Immature natural killer cell (primary cell): ENCODE data around the gene HOXD11. TPM values are rescaled to one million over a fixed set of nuclear protein-coding genes. Genes with fewer than 3 reads are reported as not detected.
A peak's percentile ranks its signal among the peaks of the same experiment; 100 is the strongest.

ENCODE experiments used
- DNase-seq, 3 donors: peaks; one replicate each; pipeline ENCODE4 v3.0.0; 2022; ENCODE audit warnings: mixed read lengths in 1 of 3
- H3K27ac Mint-ChIP-seq, 6 donors: one replicate each; pipeline ENCODE4 v1.8.0; 2020; ENCODE audit warnings: mixed read lengths in 6 of 6, mild to moderate bottlenecking in 5 of 6, inconsistent platforms in 4 of 6, moderate library complexity in 3 of 6
- H3K27me3 Mint-ChIP-seq, 3 donors: one replicate each; pipeline ENCODE4 v1.8.0; 2020 to 2021; ENCODE audit warnings: low read depth in 3 of 3, mild to moderate bottlenecking in 3 of 3, mixed read lengths in 3 of 3, moderate library complexity in 3 of 3, inconsistent platforms in 1 of 3
- H3K36me3 Mint-ChIP-seq, 3 donors: one replicate each; pipeline ENCODE4 v1.8.0; 2020; ENCODE audit warnings: mixed read lengths in 3 of 3, inconsistent platforms in 2 of 3, mild to moderate bottlenecking in 2 of 3
- H3K4me1 Mint-ChIP-seq, 2 donors: one replicate each; pipeline ENCODE4 v1.8.0; 2020; ENCODE audit warnings: inconsistent platforms in 2 of 2, mild to moderate bottlenecking in 2 of 2, mixed read lengths in 2 of 2, moderate library complexity in 1 of 2
- H3K4me3 Mint-ChIP-seq, 5 donors: one replicate each; pipeline ENCODE4 v1.8.0; 2020; ENCODE audit warnings: mild to moderate bottlenecking in 5 of 5, mixed read lengths in 5 of 5, inconsistent platforms in 3 of 5, moderate library complexity in 3 of 5
- H3K9me3 Mint-ChIP-seq, 6 donors: one replicate each; pipeline ENCODE4 v1.8.0; 2020; ENCODE audit warnings: mild to moderate bottlenecking in 6 of 6, mixed read lengths in 6 of 6, inconsistent platforms in 4 of 6, moderate library complexity in 3 of 6
- polyA plus RNA-seq, 3 donors: library from polyadenylated mRNA; unstranded; fragments of 300-500 nt; fragmentation: Illumina TruSeq; gene quantifications; one replicate each; pipeline ENCODE4 v1.2.3, GENCODE V29; 2021

Gene HOXD11
- polyA plus RNA-seq, 3 donors from 2014 or later: not detected

- Mint-ChIP-seq H3K4me1 (peaks cover 35 to 36% of the 10 kb centered on the region in 2 donors), H3K9me3 (peaks cover 0 to 23% (median 4%) of the 10 kb centered on the region in 6 donors)
Measured at GRCh38 chr2:176093145-176093897, 13.8 kb upstream of the HOXD11 start.

GRCh38 chr2:176093898-176094249 lies 13.2 kb upstream of the HOXD11 start:
- Mint-ChIP-seq H3K4me3 (peak overlapping the region in 4 of 5 donors; percentile 1 to 57 (median 6)), H3K27ac (no peak overlapping the region), H3K9me3 (peaks cover 0 to 23% (median 4%) of the 10 kb centered on the region in 6 donors), H3K36me3 (peaks cover 0 to 9% (median 0%) of the 10 kb centered on the region in 3 donors), H3K27me3 (peaks cover 61 to 80% (median 80%) of the 10 kb centered on the region in 3 donors), H3K4me1 (peaks cover 32 to 34% of the 10 kb centered on the region in 2 donors)
- DNase-seq: no peak

More at GRCh38 chr2:176093145-176093897, 13.8 kb upstream of the HOXD11 start:
- peaks cover 60 to 81% (median 81%) of the 10 kb centered on the region in 3 donors for H3K27me3 Mint-ChIP-seq
- no peak for DNase-seq
- peaks cover 0 to 9% (median 0%) of the 10 kb centered on the region in 3 donors for H3K36me3 Mint-ChIP-seq
- H3K27ac Mint-ChIP-seq: no peak overlapping the region
- peak overlapping the region in 4 of 5 donors; percentile 1 to 57 (median 26) for H3K4me3 Mint-ChIP-seq

GRCh38 chr2:176094349-176094748 lies 12.7 kb upstream of the HOXD11 start:
- no peak overlapping the region for H3K4me3 Mint-ChIP-seq
- no peak for DNase-seq
- peaks cover 32 to 34% of the 10 kb centered on the region in 2 donors for H3K4me1 Mint-ChIP-seq
- peaks cover 65 to 81% (median 80%) of the 10 kb centered on the region in 3 donors for H3K27me3 Mint-ChIP-seq
- peaks cover 0 to 23% (median 4%) of the 10 kb centered on the region in 6 donors for H3K9me3 Mint-ChIP-seq
- H3K36me3 Mint-ChIP-seq: peaks cover 0 to 9% (median 0%) of the 10 kb centered on the region in 3 donors
- H3K27ac Mint-ChIP-seq: no peak overlapping the region

DNA sequence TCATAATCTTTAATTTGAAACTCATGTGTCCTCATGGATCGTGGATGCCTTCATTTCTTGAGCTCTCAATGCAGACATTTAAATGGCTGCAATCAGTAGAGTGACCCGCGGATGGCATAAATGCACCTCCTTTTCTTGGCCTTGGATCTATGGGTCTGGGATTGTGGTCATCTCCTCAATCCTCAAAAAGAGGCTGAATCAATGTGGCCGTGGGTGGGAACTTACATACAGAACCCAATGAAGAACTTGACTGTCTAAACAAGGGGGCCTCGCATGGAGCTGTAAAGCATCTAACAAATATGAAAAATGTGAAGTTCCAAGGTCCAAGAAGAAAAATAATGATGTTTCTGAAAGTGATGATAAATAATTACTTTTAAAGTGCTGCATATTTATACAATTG lies 11.7 kb upstream of the HOXD11 start:
- Mint-ChIP-seq H3K4me1 (peaks cover 32 to 34% of the 10 kb centered on the region in 2 donors), H3K36me3 (peaks cover 0 to 9% (median 0%) of the 10 kb centered on the region in 3 donors), H3K27ac (no peak overlapping the region), H3K27me3 (peaks cover 68 to 77% (median 74%) of the 10 kb centered on the region in 3 donors), H3K4me3 (peak overlapping the region in 2 of 5 donors; percentile 14 to 25), H3K9me3 (peaks cover 0 to 23% (median 4%) of the 10 kb centered on the region in 6 donors)
- no peak for DNase-seq

- Mint-ChIP-seq H3K27ac (no peak overlapping the region), H3K36me3 (peaks cover 0 to 9% (median 0%) of the 10 kb centered on the region in 3 donors), H3K4me1 (peaks cover 32 to 34% of the 10 kb centered on the region in 2 donors), H3K4me3 (peak overlapping the region; percentile 78 to 91 (median 84)), H3K27me3 (peaks cover 71 to 78% (median 73%) of the 10 kb centered on the region in 3 donors), H3K9me3 (peaks cover 0 to 23% (median 4%) of the 10 kb centered on the region in 6 donors)
- DNase-seq: no peak
Measured at GRCh38 chr2:176096243-176096985, 10.7 kb upstream of the HOXD11 start.

DNA sequence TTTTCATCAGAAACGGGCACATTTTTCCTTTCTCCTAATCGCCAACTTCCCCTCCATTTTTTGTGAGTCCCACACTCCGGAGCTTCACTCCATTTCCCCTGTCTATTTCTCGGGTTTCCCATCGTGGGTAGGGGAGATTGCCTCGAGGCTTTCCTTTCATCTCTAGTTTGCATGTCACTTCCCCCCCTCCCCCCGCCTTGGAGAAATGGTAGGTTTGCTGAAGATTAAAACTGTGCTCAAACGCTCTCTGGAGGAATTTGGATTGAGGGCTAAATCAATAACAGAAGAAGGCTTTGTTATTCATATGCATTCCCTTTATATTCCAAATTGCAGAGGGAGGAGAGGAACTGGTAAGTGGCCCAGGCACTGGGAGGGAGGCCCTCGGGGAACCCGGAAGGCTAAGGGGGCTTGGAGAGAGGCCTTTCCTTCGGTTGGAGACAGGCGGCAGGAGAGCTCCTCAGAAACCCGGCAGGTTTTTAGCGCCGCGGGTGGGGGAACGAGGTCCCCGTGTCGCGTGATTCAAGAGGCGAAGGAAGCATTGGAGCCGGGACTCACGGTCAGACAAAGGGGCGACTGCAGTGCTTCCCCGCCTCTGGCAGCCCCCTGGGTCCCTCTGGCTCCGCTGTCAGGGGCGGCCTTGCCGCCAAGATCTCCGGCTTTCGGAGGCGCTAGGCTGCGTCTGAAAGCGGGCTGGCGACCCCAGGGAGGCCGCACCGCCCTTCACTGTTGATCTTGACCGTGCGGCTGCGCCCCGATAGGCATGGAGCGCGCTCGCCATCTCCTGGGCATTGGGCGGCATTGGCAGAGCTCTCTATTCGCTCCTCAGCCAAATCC lies 9.9 kb upstream of the HOXD11 start:
- peaks cover 27 to 32% of the 10 kb centered on the region in 2 donors for H3K4me1 Mint-ChIP-seq
- H3K36me3 Mint-ChIP-seq: peaks cover 0 to 9% (median 0%) of the 10 kb centered on the region in 3 donors
- H3K4me3 Mint-ChIP-seq: peak overlapping the region; percentile 78 to 91 (median 84)
- DNase-seq: peak; percentile 51 to 60 (median 54)
- H3K27ac Mint-ChIP-seq: no peak overlapping the region
- H3K27me3 Mint-ChIP-seq: peaks cover 65 to 77% (median 68%) of the 10 kb centered on the region in 3 donors
- H3K9me3 Mint-ChIP-seq: peaks cover 0 to 23% (median 4%) of the 10 kb centered on the region in 6 donors

DNA sequence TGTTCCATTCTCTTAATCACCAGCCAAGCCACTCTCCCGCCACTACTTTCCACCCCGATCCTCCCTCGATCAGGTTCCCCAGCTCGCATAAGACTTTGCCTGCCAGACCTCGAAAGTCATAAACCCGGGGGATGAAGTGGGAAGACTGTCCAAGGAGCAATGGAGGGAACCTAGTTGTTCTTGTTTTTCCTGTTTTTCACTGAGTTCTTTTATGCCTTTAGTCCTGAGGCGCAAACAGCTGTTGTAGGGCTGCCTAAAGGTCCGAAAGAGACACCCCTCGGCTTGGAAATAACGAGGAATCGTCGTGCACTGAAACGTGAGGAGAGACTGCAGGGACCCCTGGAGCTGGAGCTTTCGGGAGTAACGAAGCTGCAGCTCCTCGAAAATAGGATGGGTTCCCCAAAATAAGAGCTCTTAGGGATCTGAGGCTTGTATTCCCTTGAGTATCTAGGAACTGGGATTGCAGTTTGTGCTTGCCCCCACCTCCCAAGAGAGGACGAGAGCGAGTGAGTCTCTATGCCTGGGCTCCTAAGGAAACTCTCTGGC lies 9.2 kb upstream of the HOXD11 start:
- Mint-ChIP-seq H3K4me1 (peaks cover 27 to 32% of the 10 kb centered on the region in 2 donors), H3K4me3 (peak overlapping the region; percentile 78 to 91 (median 84)), H3K9me3 (peaks cover 0 to 23% (median 4%) of the 10 kb centered on the region in 6 donors), H3K27ac (no peak overlapping the region), H3K27me3 (peaks cover 65 to 83% (median 74%) of the 10 kb centered on the region in 3 donors), H3K36me3 (peaks cover 0 to 9% (median 0%) of the 10 kb centered on the region in 3 donors)
- no peak for DNase-seq

DNA sequence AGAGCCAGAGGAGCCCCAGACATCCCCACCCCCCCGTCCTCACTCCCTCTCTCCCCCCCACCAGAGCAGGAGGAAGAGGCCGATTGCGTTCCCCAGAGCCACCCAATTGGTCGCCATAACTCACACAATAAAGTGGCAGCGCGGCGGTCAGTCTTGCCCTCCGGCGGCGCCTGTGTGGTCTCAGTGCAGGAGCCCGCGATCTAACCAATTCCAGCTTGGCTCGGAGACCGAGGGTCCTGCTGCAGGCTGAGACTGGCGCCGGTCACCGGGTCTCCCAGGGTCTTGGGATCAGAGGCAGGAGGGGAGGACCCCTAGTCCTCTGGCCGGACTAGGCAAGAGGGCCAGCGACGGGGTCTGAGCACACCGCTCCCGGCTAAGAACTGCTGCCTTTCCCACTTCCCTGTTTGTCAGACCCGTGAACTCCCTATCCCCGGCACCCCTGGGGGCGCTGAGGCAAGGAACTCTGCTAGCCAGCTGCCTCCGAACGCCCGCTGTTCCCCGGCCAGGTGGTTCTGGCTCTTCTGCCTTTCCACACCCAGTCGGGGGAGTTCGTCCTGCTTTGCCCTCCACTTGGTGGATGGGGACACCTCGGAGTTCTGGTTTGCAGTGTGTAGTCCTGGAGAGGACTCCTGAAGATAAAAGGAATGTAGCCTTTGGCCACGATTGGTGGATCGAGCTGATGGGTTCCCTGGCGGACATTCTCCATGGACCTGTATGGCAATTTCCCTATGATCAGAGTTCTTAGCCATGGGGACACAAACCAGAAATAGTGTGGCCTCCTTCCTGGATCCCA lies 8.5 kb upstream of the HOXD11 start:
- Mint-ChIP-seq H3K4me1 (peaks cover 24 to 31% of the 10 kb centered on the region in 2 donors), H3K27ac (no peak overlapping the region), H3K36me3 (peaks cover 0 to 9% (median 0%) of the 10 kb centered on the region in 3 donors), H3K9me3 (peaks cover 0 to 20% (median 4%) of the 10 kb centered on the region in 6 donors), H3K27me3 (peaks cover 68 to 86% (median 75%) of the 10 kb centered on the region in 3 donors), H3K4me3 (no peak overlapping the region)
- no peak for DNase-seq

DNA sequence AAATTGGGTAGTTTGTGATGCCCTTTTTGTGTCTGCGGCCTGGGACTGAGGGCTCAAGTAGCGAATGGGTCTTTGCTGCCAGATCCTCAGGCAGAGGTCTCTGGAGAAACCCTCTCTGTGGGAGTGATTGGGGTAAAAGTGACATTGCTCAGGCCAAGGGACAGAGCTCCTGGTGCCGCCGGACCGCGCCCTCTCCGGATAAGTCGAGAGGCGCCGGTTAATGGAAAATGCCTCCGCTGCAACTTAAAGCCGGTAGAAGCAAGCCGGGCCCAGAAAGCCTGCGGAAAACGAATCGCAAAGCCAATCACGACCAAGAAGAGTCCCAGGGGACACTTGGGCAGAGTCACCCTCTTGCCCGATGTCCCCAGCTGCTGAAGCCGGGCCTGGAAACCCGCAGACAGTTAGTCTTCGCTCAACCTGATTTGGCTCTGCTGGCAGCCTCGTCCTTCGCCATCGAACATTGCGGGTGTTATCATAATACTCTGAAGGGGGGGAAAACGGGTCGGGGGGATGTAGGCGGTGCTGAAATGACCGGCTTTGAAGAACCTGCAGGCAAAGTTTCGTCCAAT lies 7.8 kb upstream of the HOXD11 start:
- H3K4me1 Mint-ChIP-seq: peaks cover 20 to 24% of the 10 kb centered on the region in 2 donors
- peaks cover 66 to 79% (median 71%) of the 10 kb centered on the region in 3 donors for H3K27me3 Mint-ChIP-seq
- peaks cover 0 to 9% (median 0%) of the 10 kb centered on the region in 3 donors for H3K36me3 Mint-ChIP-seq
- no peak for DNase-seq
- H3K27ac Mint-ChIP-seq: no peak overlapping the region
- peaks cover 0 to 14% (median 4%) of the 10 kb centered on the region in 6 donors for H3K9me3 Mint-ChIP-seq
- H3K4me3 Mint-ChIP-seq: no peak overlapping the region

DNA sequence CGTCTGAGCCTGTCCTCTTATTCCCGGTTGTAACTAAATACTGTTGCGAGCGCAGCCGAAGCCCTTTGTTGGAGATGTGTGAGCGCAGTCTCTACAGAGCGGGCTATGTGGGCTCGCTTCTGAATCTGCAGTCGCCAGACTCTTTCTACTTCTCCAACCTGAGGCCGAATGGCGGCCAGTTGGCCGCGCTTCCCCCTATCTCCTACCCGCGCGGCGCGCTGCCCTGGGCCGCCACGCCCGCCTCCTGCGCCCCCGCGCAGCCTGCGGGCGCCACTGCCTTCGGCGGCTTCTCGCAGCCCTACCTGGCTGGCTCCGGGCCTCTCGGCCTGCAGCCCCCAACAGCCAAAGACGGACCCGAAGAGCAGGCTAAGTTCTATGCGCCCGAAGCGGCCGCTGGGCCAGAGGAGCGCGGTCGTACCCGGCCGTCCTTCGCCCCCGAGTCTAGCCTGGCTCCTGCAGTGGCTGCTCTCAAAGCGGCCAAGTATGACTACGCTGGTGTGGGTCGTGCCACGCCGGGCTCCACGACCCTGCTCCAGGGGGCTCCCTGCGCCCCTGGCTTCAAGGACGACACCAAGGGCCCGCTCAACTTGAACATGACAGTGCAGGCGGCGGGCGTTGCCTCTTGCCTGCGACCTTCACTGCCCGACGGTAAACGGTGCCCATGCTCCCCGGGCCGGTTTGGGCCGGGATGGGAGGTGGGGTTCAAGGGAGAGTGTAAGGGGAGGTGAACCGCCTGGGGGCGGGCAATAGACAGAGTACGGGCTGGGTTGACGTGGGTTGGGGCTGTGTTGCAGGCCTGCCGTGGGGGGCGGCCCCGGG lies 7.1 kb upstream of the HOXD11 start, which contains the start of gene HOXD12:
TSS of gene HOXD12 (plus strand) at position 68 of the 819 bp plus-strand sequence. CDS start at position 75, 7 bp downstream.
- Mint-ChIP-seq H3K4me1 (peaks cover 20 to 22% of the 10 kb centered on the region in 2 donors), H3K9me3 (peaks cover 0 to 10% (median 3%) of the 10 kb centered on the region in 6 donors), H3K27ac (no peak within 1 kb of the TSS), H3K4me3 (no peak within 1 kb of the TSS), H3K27me3 (peaks cover 63 to 74% (median 70%) of the 10 kb centered on the region in 3 donors), H3K36me3 (peaks cover 0 to 9% (median 0%) of the 10 kb centered on the region in 3 donors)
- DNase-seq: no peak

- Mint-ChIP-seq H3K4me3 (no peak overlapping the region), H3K36me3 (peaks cover 0 to 5% (median 0%) of the 10 kb centered on the region in 3 donors), H3K9me3 (peaks cover 0 to 12% (median under 1%) of the 10 kb centered on the region in 6 donors), H3K4me1 (peaks cover 20 to 22% of the 10 kb centered on the region in 2 donors), H3K27ac (no peak overlapping the region), H3K27me3 (peaks cover 62 to 74% (median 69%) of the 10 kb centered on the region in 3 donors)
- DNase-seq: no peak
Measured at GRCh38 chr2:176100547-176101140, 6.4 kb upstream of the HOXD11 start.
